Lower leg skin (tissue), 3 donors: Measurements from ENCODE around the gene TDP2.

ENCODE experiments used
- POLR2A ChIP-seq, 2 donors: fragments of 450-650 bp; IDR thresholded peaks; one replicate each; pipeline ENCODE4 v1.6.1; 2016 to 2017; ENCODE audit warnings: antibody characterized with exemption in 2 of 2, mild to moderate bottlenecking in 1 of 2, moderate library complexity in 1 of 2
- TF ChIP-seq, protein P1 (sequence below), 3 donors: fragments of 450-650 bp; IDR thresholded peaks; one replicate each; pipeline ENCODE4 v1.5.1; 2016; ENCODE audit warnings: antibody characterized with exemption in 3 of 3, mild to moderate bottlenecking in 3 of 3, moderate library complexity in 2 of 3

- TF ChIP-seq POLR2A (IDR thresholded peaks at IDR 0.05) = no peak
- TF ChIP-seq, protein P1, sequence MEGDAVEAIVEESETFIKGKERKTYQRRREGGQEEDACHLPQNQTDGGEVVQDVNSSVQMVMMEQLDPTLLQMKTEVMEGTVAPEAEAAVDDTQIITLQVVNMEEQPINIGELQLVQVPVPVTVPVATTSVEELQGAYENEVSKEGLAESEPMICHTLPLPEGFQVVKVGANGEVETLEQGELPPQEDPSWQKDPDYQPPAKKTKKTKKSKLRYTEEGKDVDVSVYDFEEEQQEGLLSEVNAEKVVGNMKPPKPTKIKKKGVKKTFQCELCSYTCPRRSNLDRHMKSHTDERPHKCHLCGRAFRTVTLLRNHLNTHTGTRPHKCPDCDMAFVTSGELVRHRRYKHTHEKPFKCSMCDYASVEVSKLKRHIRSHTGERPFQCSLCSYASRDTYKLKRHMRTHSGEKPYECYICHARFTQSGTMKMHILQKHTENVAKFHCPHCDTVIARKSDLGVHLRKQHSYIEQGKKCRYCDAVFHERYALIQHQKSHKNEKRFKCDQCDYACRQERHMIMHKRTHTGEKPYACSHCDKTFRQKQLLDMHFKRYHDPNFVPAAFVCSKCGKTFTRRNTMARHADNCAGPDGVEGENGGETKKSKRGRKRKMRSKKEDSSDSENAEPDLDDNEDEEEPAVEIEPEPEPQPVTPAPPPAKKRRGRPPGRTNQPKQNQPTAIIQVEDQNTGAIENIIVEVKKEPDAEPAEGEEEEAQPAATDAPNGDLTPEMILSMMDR (IDR thresholded peaks at IDR 0.05) = no peak
Observed at GRCh38 chr6:24640166-24640565, 26.5 kb downstream of the TDP2 start.
